HG02852 (cell line): ENCODE measurements around the gene TMEM229B.

Source experiments
- ATAC-seq: cut with Tn5 transposase; IDR thresholded peaks from one replicate; pipeline ENCODE4 v1.9.1; 2021; ENCODE audit warnings: mild to moderate bottlenecking, moderate library complexity; ENCODE audit not compliant: unreplicated experiment

Gene TMEM229B

DNA sequence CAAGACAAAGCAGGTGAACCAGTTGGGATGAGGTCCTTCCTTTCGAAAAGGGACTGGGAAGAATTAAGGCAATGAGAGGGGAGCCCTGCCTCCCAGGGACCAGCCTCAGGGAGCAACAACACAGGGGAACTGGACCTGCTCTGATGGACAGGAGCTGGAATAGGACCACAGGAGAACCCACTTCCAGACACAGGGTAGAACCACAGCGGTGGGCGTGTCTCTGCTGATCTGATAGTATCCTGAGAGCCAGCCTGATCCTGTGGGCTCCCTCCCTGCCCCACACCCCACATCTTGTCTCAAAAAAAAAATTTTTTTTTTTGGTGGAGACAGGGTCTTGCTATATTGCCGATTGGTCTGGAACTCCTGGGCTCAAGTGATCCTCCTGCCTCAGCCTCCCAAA, 62.9 kb downstream of the TMEM229B start:
- no peak for ATAC-seq

DNA sequence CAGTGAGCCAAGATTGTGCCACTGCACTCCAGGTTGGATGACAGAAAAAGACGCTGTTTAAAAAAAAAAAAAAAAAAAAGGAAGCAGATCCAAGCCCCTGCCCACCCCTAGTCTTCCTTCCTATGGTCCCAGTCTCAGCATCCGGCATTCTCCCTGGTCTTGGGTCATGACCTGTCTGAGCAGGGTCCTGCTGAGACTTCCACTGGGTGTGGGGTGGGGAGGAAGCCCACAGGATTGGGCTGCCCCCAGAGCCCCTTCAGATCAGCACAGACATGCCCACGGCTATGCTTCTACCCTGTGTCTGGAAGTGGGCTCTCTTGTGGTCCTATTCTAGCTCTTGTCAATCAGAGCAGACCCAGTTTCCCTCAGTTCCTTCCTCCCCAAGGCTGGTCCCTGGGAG, 64.0 kb downstream of the TMEM229B start:
- ATAC-seq, result no peak

DNA sequence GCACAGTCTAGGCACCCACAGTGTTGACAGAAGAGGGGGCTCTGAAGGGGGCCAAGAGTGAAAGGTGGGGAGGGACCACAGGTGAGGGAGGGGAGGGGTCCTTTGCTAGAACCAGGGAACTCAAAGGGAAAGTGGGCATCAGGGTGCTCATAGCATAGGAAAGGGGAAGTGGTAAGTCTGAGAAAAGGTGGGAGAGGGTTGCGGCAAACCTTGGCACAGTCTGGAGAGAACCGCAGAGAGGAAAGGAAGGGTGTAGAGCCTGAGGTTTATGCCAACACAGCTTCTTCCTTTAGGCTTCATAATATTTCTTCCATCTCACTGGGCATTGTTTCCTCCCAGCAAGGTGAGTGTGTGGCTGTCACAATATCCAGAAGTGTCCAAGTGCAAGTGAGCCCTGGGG, 65.1 kb downstream of the TMEM229B start:
- no peak for ATAC-seq

DNA sequence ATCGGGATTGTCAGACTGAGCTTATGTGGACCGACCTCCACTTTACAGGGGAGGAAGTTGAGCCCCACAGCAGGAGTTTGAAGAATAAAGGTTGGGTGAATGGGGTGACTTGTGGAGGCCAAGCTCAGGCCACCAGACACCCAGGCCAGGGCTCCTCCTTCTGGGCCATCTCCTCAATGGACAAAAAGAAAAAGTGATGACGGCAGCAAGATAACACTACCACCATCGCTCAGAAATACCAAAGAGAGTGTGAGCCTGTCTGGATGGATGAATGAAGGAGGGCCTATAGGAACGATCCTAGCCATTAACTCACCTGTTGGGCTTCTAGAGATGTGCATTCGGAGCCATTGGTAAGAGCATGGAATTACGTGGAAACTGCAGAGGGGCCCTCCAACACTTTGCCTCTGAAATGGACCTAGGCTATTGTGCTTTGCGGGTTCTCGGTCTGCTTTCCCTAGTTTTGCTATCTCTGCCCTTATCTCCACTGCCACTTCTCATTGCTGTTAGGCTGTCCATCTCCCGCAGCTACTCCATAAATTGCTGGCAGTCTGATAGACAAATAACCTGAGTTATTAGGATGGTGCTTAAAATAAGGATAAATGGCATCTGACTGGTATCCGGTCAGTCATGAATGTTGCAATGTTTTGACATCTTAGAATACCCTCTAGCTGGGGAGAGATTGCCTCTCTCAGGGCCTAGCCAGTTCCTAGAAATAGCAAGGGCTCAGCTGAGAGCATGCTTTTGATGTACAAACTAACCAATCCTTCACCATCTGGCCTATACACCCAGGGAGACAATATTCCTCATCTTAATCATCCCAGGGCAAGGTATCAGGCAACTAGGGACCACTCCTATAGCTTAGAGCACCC, 66.9 kb downstream of the TMEM229B start:
- ATAC-seq, result no peak
